Gastroesophageal sphincter (tissue), 4 donors: ENCODE measurements around the gene RAP1A. TPM values are rescaled to one million over a fixed set of nuclear protein-coding genes. Genes with fewer than 3 reads are reported as not detected.

ENCODE experiments used
- ATAC-seq: fragments of 150-250 bp; one replicate; pipeline ENCODE4 v1.9.1; 2016; ENCODE audit warnings: mild to moderate bottlenecking, moderate library complexity
- H3K27ac ChIP-seq, 4 donors: fragments of 200-600 bp; sonication (generic) in 3 of 4; 1 replicate in 3 of 4; 2 replicates in 1 of 4; pipeline ENCODE4 v1.5.1; 2016 to 2019
- H3K27me3 ChIP-seq: fragments of 200-600 bp; sonication (generic); one replicate; pipeline ENCODE4 v1.5.1; 2019
- H3K36me3 ChIP-seq, 2 donors: fragments of 200-600 bp; sonication (generic); one replicate each; pipeline ENCODE4 v1.5.1; 2019; ENCODE audit warnings: control low read depth in 1 of 2
- H3K4me1 ChIP-seq, 3 donors: fragments of 200-600 bp; sonication (generic); 1 replicate in 2 of 3; 2 replicates in 1 of 3; pipeline ENCODE4 v1.5.1; 2016 to 2019; ENCODE audit warnings: control low read depth in 2 of 3
- H3K4me3 ChIP-seq, 2 donors: fragments of 200-600 bp; sonication (generic); one replicate each; pipeline ENCODE4 v1.5.1; 2019; ENCODE audit warnings: mild to moderate bottlenecking in 1 of 2, moderate library complexity in 1 of 2
- H3K9me3 ChIP-seq, 3 donors: fragments of 200-600 bp; sonication (generic); one replicate each; pipeline ENCODE4 v1.5.1; 2017 to 2019; ENCODE audit warnings: control low read depth in 2 of 3
- CTCF ChIP-seq, 4 experiments: fragments of 200-600 bp in 2 of 4; fragments of 450-650 bp in 2 of 4; sonication (generic) in 1 of 4; IDR thresholded peaks; one replicate each; pipeline ENCODE4 v1.5.1; 2017 to 2019; ENCODE audit warnings: antibody characterized with exemption in 4 of 4, mild to moderate bottlenecking in 2 of 4, moderate library complexity in 2 of 4
- EP300 ChIP-seq: sonication (generic); formaldehyde crosslinking; IDR thresholded peaks from one replicate; pipeline ENCODE4 v1.6.1; 2017; ENCODE audit warnings: antibody characterized with exemption, mild to moderate bottlenecking
- POLR2A ChIP-seq, 2 donors: fragments of 450-650 bp; IDR thresholded peaks; one replicate each; pipeline ENCODE4 v1.6.1; 2017; ENCODE audit warnings: antibody characterized with exemption in 2 of 2, mild to moderate bottlenecking in 2 of 2, moderate library complexity in 1 of 2
- POLR2AphosphoS5 ChIP-seq: sonication (generic); formaldehyde crosslinking; IDR thresholded peaks from one replicate; pipeline ENCODE4 v1.6.1; 2017; ENCODE audit warnings: antibody characterized with exemption
- WGBS, 2 donors: methylation state at CpG; one replicate each; pipeline ENCODE4 v1.1.5; 2018; ENCODE audit warnings: low coverage in 1 of 2; 5-methylcytosine and 5-hydroxymethylcytosine counted together
- total RNA-seq, 4 donors: library from RNA; depleted of rRNA; stranded (reverse); fragments of >200 nt; gene quantifications; one replicate each; pipeline ENCODE4 v1.1.0, GENCODE V29; 2016

Gene RAP1A
- total RNA-seq, 4 donors from 2014 or later, result 177 to 268 (median 214) TPM

GRCh38 chr1:111736548-111737215, 117.1 kb downstream of the RAP1A start:
- no peak for TF ChIP-seq POLR2AphosphoS5
- no peak for TF ChIP-seq POLR2A (IDR thresholded peaks at IDR 0.05)
- TF ChIP-seq EP300, result no peak
- TF ChIP-seq CTCF (IDR thresholded peaks at IDR 0.05), result no peak

DNA sequence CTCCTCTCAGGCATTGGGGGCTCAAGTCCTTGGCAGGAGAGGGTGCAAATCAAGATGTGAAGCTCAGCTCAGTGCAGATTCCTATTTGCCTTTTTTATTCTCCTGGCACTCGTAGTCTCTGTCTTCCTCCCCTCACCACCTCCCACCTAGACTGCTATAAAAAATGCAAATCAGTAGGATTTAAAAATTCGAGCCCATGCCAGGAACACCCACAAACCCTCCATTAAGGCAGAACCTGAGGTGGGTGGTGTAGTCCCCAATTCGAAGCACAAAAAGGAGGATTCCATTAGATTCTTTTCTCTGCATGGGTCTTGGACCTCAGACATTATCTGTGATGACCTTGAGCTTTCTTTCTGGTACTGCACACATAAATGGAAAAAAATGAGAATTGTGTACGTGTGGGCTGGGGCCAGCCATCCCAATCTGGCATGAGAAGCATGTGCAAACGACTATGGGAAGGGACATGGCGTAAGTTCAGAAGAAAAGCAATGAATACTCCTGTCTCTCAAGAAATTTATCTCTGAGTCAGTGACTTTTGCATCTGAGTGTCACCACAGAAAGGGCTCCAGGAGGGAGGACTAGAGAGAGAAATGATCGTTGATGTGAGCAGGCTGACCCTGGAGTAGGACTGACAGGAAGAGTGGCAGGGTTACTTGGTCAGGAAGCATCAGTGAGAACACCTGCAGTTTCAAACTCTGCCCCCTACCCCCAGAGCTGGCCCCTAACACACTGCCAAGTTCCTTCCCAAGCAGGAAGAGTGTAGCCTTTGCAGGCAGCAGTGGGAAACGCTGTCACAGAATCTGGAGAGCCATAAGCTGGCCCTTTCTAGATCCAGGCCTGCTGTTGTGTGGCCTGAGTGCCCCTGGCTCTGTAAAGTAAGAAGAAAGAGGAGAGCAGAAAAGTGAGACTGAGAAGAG, 117.9 kb downstream of the RAP1A start:
- TF ChIP-seq CTCF (IDR thresholded peaks at IDR 0.05) (no peak), POLR2AphosphoS5 (no peak), EP300 (no peak), POLR2A (IDR thresholded peaks at IDR 0.05) (no peak)
- Histone ChIP-seq H3K9me3 (no peaks in the 10 kb centered on the region), H3K27me3 (no peaks in the 10 kb centered on the region), H3K36me3 (peaks cover 0 to 3% of the 10 kb centered on the region in 2 donors), H3K4me1 (peaks cover 0 to 80% (median 43%) of the 10 kb centered on the region in 3 donors), H3K4me3 (peak overlapping the region; percentile 79 to 82), H3K27ac (peak overlapping the region; percentile 91 to 97 (median 92))
- WGBS, 2 donors, result 8 to 36% methylated on average over 4 to 8 of the region's 8 CpGs
- no peak for ATAC-seq

More at GRCh38 chr1:111736548-111737215, 117.1 kb downstream of the RAP1A start:
- Histone ChIP-seq H3K4me1 (peaks cover 0 to 88% (median 43%) of the 10 kb centered on the region in 3 donors), H3K27ac (peak overlapping the region in 3 of 4 donors; percentile 91 to 97 (median 93)), H3K27me3 (no peaks in the 10 kb centered on the region), H3K9me3 (no peaks in the 10 kb centered on the region), H3K4me3 (peak overlapping the region in 1 of 2 donors; percentile 82), H3K36me3 (peaks cover 0 to 3% of the 10 kb centered on the region in 2 donors)
- no peak for ATAC-seq
- 8 to 100% methylated on average over 1 to 2 of the region's 4 CpGs for WGBS, 2 donors

DNA sequence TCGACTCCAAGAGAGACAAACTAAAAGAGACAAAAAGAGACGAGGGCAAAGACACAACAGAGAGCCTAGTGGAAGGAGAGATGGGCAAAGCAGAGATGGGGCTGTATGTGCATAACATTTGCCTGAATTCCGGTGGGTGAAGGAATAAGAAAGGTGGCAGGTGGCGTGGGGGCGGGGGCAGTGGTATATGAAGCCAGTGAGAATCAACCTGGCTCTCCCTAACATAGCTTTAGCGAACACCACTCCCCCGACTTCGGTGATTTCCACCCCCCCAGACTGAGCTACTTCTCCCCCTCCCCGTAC, 118.5 kb downstream of the RAP1A start:
- H3K27ac ChIP-seq, result peak overlapping the region; percentile 91 to 97 (median 92)
- peaks cover 0 to 3% of the 10 kb centered on the region in 2 donors for H3K36me3 ChIP-seq
- ATAC-seq, result no peak
- H3K27me3 ChIP-seq, result no peaks in the 10 kb centered on the region
- H3K4me3 ChIP-seq, result peak overlapping the region; percentile 79 to 82
- TF ChIP-seq POLR2A (IDR thresholded peaks at IDR 0.05), result no peak
- no peak for TF ChIP-seq POLR2AphosphoS5
- no peak for TF ChIP-seq EP300
- TF ChIP-seq CTCF (IDR thresholded peaks at IDR 0.05), result no peak
- H3K4me1 ChIP-seq, result peaks cover 0 to 74% (median 38%) of the 10 kb centered on the region in 3 donors
- WGBS, 2 donors, result 0 to 19% methylated on average over 4 to 5 of the region's 9 CpGs
- no peaks in the 10 kb centered on the region for H3K9me3 ChIP-seq

DNA sequence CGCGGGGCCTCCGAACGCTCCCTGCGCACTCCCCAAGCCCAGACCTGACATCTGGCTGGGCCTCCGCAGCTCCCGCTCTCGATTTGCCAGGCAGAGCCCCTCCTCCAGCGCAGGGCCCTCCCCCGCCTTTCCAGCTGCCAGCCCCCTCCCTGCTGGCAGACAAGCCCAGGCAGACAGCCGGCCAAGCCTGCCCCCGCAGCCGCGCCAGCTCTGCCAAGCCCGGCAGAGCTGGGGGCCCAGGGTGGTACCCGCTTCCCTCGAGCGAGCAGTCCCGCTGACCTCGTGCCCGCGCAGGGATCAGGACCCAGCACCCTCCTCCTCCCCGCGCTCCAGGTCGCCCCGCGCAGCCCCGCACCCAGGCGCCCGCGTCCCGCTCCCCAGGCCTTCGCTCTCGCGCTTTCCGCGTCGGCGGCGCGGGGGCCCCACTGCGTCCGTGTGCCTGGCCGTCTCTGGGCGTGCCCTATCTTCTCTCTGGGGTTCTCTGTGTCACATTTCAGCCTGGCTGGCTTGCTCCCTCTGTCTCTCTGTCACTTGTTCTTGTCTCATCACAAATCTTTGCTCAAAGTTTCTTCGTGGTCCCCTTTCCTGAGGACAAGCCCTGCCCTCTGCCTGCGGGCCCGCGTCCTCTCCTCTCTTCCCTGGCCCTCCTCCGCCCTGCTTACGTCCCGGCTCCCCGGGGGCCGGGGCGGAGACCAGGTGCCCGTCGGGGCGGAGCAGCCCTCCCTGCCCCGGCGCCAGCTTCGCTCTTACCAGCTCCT, 119.0 kb downstream of the RAP1A start:
- H3K27me3 ChIP-seq, result no peaks in the 10 kb centered on the region
- peak overlapping the region; percentile 91 to 97 (median 92) for H3K27ac ChIP-seq
- H3K4me3 ChIP-seq, result peak overlapping the region; percentile 79 to 82
- WGBS, 2 donors, result 0% methylated on average over 2 to 9 of the region's 61 CpGs
- peaks cover 0 to 68% (median 32%) of the 10 kb centered on the region in 3 donors for H3K4me1 ChIP-seq
- H3K36me3 ChIP-seq, result peaks cover 0 to 3% of the 10 kb centered on the region in 2 donors
- peak; percentile 75 for ATAC-seq
- H3K9me3 ChIP-seq, result no peaks in the 10 kb centered on the region
- peak; percentile 80 for TF ChIP-seq POLR2AphosphoS5
- peak in 2 of 4 experiments; percentile 11 to 41 for TF ChIP-seq CTCF (IDR thresholded peaks at IDR 0.05)
- peak; percentile 43 to 60 for TF ChIP-seq POLR2A (IDR thresholded peaks at IDR 0.05)
- no peak for TF ChIP-seq EP300
